MV-4-11 (cell line): ENCODE data around the gene SLC25A33.
"Not testable (repeated sequence)": the region's sequence is repeated elsewhere in the genome, so short reads cannot be mapped to it uniquely, and the experiment has no call there.

Experiments
- DNase-seq: peaks from one replicate; lab custom pipeline; 2025; lab: John Stamatoyannopoulos, UW

SLC25A33 gene

DNA sequence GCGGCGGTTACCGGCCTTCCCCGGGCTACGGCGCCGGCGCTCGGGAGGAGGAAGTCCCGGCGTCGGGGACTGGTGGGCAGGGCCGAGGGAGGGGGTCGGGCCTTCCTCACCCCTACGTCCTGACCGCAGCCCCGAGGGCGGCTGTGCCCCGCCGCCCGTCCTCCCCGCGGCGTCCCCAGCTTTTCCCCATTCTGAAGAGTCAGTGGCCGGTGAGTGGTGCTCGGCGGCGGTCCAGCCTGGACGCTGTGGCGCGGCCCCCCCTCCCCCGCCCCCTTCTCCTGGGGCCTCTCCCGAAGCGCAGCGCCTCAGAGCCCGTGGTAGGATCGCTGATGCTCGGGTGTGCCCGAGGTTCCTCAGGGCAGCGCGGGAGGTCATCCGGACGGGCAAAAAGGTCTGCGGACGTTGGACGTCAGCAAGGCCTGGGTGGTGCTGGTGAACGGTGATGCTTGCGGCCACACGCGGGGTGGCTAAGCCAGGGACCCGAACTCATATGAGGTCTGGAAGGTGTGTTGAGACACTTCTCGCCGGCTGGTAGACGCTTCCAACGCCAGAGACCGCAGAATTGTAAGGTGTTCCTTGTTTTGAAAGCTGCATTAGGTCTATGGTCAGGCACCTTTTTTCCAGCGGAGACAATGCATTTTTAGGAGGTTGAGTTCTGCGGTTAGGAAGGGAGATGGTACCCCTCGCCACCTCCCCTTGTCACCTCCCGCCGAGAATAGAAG is 725 bp downstream of the SLC25A33 start:
- peak; percentile 30 for DNase-seq

DNA sequence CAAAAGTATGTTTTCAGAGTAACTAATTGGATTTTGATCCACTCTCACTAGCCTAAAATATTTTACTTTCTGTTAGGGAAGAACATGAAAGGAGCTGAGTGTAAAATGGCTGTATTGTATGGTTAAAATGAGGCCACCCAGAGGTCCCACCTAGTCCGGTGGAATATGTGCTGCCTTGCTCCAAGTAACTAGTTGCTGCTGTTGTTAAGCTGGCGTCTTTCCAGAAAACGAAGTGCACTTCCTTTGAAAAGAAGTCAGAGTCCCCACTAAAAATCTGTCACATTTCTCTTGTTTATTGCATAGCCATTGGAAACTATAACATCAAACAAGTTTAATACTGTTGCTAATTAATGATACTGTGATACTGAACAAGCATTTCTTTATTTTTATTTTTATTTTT is 3.2 kb downstream of the SLC25A33 start:
- DNase-seq, result no peak

DNA sequence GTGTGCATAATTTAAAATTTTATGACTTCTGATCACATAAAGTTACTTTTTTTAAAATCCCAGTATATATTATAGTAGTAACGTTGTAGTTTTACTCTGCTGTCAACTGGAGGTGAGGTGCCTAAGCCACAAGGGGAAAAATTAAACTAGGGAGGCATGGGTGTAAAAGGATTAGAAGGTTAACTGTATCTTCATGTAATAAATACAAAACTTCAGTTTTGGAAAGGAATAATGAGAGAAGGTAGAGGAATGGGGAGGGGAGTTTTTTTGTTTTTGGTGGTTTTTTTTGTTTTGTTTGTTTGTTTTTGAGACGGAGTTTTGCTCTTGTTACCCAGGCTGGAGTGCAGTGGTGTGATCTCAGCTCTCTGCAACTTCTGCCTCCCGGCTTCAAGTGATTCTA is 5.7 kb downstream of the SLC25A33 start:
- DNase-seq, result no peak

DNA sequence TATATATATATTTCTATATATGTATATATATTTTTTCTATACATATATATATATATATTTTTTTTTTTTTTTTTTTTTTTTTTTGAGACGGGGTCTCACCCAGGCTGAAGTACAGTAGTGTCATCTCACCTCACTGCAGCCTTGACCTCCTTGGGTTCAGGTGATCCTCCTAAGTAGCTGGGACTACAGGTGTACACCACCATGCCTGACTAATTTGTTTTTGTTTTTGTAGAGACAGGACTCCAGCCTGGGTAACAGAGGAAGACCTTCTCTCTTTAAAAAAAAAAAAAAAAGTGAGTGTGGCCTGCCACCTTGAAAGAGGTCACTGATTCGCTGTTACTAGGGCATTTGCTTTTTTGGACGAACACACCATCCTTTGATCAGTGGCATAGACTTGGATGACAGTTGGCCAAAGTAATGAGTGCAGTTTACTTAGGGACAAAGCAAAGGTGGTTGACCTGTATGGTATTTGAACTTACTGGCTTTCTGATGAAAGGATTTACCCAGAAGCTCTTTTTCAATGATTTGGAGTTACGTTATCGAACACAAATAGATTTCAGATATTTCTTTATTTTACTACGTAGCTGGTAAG is 10.8 kb downstream of the SLC25A33 start:
- DNase-seq, result no peak

DNA sequence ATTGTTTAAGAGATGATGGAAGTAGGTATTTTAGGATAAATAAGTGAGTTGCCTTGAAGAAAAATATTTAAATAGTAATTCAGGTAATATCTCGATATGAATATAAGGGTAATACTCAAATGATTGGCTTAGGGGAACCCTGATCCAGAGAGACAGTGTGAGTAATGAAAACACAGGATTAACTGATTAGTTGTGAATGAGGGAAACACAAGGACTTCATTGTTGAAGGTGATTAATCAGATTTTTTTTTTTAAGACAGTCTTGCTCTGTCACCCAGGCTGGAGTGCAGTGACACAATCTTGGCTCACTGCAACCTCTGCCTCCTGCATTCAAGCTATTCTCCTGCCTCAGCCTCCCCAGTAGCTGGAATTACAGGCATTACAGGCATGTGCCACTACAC is 12.7 kb downstream of the SLC25A33 start:
- DNase-seq, result no peak

DNA sequence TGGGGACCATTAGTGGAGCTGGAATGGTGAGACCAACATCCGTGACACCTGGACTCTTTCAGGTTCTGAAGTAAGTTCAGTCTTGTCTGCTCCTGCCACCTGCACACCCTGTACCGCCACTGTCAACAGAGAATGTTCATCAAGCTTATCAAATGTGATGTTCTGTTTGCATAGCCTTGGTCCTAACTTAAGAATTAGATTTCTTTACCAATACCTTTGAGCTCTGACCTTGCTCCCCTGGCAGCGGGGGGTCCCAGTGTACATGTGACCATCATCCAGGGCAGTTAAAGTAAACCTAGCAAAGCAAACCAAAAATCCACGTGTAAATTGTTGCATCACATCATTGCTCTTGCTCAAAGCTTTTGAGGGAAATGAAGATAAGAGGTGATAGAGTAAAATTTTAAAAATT is 14.5 kb downstream of the SLC25A33 start:
- no peak for DNase-seq

DNA sequence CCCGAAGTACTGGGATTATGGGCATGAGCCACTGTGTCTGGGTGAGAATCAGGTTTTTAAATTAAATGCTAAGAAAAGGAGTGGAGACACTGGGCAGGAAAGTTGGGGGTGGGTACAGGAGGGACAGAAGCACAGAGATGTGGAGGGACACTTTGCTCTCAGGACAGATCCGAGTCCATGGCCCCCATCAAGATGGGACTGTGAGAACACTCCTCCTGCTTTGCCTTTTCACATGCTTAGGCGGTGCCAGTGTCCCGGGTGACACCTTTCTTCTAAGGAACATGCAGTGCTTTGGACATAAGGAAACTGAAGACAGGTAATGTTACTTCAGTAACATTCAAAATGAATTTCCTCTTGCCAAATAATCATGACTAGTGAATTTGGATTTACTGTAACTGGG is 16.7 kb downstream of the SLC25A33 start:
- DNase-seq, result no peak

DNA sequence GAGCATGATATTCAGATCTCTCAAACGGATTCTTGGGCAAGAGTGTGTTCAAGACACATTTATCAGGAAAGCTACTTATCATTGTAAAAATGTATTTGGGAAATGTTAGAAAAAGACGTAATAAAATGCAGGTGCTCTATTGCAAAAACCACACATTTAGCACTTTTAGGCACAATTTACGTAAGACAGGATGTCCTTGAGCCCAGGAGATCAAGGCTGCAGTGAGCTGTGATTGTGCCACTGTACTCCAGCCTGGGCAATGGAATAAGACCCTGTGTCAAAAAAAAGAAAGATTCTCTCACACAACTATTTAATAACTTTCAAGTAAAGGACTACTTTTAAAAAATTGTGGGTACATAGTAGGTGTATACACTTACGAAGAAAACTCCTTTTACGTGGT is 18.4 kb downstream of the SLC25A33 start:
- DNase-seq, result no peak

DNA sequence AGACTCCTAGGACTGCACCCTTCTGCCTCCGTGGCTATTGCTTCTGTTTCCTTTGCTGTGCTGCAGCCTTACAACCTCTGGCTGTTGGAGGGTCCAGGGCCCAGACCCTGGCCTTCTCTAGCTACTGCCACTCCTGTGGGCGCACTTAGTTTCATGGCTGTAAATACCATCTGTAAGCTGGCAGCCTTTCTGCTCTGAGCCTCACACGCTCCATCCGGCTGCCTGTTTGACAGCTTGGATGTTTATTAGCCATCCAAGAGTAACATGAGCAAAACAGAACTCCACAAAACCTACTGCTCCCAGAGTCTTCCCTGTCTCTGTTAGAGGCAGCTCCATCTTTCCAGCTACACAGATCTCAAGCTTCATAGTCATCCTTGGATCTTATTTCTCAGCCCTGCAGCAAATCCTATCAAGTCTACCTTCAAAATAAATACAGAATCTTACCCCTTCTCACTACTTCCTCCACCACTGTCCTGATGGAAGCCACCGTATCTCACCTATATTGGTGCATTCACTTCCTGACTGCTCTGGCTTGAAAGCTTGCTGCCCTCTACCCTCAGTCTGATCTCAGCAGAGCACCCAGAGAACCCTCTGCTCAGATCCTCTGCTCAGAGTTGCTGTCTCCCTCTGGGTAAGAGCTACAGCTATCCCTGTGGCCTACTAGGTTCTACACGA is 19.1 kb downstream of the SLC25A33 start:
- no peak for DNase-seq

DNA sequence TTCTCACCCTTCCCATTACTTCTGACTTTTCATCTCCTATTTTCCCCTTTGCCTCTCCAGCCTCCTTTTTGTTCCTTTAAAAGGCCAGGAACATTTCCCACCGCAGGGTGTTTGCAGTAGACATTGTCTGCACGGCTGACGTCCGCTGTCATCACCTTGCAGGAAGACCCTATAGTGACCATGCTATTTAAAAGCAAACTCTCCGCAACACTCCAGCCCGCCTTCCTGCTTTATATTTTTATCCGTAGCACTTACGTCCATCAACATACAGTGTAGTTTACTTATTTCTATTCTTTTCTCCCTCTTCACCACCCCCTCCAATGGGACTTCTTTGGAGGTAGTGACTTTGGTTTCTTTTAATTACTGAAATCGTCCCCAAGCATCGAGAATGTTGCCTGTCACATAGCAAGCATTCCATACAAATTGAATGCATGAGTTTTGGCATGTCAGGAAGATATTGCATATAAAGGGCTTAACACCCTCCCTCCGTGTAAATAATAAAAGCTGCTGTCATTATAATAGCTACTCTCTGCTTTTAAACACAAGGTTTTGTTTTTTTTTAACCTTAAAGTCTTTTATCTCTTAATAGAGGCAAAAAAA is 19.8 kb downstream of the SLC25A33 start:
- no peak for DNase-seq

DNA sequence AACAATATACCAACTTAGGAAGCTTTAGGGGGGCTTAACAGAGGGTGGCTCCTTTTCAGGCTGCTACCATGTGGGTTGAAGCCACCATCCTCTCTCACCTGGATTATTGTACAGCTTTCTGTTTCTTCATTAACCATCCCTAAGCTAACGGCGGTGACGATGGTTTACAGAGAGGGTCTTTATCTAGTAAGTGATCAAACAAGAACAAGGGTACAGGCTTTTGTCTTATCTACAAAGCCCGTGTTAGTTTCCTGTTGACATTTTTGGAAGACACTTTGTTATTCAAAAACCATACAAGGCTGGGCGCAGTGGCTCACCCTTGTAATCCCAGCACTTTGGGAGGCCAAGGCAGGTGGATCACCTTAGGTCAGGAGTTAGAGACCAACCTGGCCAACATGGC is 20.4 kb downstream of the SLC25A33 start:
- DNase-seq, result no peak

DNA sequence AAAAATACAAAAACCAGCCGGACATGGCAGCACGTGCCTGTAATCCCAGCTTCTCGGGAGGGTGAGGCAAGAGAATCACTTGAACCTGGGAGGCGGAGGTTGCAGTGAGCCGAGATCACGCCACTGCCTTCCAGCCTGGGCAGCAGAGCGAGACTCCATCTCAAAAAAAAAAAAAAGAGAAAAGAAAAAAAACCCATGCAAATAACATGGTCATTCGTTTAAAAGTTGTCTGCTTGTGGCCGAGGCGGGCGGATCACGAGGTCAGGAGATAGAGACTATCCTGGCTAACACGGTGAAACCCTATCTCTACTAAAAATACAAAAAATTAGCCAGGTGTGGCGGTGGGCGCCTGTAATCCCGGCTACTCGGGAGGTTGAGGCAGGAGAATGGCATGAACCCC is 20.8 kb downstream of the SLC25A33 start:
- DNase-seq, result not testable (repeated sequence)

DNA sequence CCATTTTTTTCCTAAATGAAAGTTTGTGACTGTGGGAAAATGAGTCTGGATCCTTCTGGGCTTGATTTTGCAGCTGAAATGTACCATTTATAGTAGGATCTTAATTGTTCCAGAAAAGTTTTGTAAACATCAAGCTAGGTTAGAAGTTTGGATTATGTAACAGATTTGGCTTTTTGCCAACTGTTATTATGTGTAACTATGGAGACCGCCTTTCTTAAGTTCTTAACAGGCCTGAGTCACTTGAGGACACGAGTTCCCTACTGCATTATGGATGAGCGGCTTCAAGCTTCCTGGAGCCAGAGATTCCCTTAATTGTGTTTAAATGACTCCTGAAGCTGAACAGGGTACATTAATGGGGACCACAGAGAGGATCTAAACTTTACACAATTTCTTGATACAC is 22.2 kb downstream of the SLC25A33 start:
- DNase-seq, result peak; percentile 82

DNA sequence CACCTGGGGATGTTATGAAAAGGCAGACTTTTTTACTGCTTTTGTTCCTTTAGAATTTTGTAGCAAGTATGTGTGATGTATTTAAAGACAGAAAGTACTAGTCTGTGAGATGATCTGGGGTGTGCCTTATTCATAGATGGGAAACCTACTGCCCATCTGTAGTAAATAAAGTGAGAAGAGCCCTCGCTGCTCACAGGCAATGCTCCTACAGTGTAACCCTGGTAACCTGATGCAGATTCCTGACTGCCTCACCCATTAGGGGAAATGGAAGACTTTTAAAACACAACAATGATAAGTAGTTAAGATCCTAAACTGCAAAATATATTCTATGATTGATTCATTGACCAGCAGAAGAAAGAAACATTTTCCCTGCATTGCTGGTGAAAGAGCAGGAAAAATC is 30.0 kb downstream of the SLC25A33 start:
- no peak for DNase-seq

DNA sequence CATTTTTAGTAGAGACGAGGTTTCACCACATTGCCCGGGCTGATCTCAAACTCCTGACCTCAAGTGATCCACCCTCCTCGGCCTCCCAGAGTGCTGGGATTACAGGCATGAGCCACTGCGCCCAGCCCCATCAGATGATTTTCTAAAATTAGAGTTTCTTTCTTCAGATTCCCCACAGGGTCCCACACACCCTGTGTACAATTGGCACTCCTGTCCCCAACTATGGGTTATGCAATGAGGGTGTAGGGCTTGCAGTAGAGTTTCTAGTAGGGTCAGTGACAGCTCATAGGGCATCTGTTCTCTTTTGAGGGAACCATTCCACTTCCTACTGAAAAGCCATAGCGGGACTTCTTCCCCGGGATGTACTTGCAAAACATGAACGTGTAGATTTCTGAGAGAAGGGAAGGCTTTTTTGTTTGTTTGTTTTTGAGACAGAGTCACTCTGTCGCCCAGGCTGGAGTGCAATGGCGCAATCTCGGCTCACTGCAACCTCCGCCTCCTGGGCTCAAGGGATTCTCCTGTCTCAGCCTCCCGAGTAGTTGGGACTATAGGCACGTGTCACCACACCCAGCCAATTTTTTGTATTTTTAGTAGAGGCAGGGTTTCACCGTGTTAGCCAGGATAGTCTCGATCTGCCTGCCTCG is 31.7 kb downstream of the SLC25A33 start:
- peak; percentile 85 for DNase-seq

DNA sequence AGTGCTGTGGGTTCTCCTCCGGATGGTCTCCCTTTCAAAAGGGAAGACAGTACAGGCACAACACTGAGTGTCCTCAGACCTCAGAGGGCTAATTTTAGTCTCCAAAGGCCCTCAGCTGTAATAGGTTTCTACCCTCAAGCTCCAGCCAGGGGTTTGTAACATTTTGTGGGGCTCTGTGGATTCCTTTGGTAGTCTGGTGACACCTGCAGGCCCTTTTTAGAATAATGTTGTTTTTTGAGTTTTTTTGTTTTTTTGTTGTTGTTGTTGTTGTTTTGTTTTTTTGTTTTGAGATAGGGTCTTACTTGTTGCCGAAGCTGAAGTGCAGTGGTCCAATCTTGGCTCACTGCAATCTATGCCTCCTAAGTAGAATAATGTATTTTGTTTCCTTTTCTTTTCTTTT is 34.5 kb downstream of the SLC25A33 start:
- DNase-seq, result peak; percentile 51

DNA sequence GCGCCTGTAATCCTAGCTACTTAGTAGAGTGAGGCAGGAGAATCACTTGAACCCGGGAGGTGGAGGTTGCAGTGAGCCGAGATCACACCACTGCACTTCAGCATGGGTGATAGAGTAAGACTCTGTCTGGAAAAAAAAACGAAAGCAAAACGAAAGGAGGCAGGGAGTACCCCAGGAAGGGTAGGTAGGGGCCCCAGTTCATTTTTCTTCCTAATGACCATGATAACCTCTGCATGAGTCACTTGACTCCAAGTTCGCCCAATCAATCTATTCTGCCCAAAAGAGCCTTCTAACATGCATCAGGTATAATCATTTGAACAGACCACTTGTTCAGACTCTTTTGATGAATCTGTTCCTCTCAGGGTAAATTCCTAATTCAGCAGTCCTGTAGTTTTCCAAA is 36.2 kb downstream of the SLC25A33 start:
- DNase-seq, result no peak

DNA sequence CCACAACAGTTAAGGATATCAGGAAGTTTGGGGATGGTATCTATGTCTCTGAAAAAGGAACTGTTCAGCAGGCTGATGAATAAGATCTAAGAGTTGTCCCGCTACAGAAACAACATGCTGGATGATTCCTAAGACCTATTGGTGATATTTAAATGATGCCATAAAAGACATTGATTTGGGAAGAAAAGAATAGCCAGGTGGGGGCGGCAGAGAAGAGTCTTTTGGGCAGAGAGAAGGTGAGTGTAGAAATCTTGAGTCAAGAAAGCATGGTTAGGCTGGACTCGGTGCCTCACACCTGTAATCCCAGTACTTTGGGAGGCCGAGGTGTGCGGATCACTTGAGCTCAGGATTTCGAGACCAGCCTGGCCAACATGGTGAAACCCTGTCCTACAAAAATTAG is 37.6 kb downstream of the SLC25A33 start:
- DNase-seq, result no peak

DNA sequence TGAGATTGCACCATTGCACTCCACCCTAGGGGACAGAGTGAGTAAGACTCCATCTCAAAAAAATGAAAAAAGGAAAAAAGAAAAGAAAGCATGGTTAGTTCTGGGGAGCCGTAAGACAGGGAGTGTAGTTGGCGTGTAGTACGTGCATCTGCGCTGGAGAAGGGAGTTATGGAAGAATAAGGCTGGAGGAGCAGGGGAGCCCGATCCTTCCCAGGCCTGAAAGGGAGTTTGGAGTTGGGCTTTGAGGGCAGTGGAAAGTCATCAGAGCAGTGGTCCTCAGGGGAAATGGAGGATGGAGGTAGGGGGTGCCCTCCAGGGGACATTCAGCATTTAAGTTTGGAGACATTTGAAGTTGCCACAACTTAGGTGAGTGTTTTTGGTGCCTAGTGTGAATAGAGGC is 38.2 kb downstream of the SLC25A33 start:
- no peak for DNase-seq

DNA sequence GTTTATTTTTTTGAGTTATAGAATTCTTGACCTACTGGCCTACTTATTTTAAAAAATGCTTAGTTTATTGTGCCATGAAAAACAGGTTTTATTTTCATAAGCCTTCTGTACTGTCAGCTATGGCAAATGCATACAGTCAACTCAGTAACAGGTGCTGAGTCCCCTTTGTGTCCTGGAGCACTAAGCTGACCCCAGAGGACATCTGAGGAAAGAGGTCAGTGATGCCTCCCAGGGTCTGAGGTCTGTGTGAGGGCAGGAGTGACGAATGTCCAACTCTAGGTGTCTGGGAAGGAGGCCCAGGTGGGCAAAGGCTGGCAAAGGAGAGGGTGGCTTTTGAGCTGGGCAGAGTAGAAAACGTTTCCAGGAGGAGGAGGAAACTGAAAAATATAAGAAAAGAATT is 41.7 kb downstream of the SLC25A33 start:
- DNase-seq, result no peak

DNA sequence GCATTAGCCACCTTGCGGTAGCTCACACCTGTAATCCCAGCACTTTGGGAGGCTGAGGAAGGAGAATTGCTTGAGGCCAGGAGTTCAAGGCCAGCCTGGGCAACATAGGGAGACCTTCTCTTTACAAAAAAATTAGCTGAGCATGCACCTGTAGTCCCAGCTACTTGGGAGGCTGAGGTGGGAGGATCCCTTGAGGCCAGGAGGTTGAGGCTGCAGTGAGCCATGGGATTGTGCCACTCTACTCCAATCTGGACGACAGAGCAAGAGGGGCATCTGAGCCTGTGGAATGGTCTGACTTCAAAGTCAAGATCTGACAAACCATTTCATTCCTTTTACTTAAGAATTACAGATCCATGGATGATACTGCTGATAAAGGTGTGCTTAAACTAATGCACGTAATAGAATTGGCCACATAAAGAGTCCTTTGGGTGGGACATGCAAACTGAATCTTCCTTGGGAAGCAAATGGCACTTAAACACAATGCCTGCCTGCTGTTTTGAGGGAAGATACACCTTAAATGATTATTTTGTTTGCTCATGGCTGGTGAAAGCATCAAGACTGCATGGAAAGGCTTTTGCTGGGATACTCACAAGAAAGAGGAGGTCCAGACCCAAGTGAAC is 47.0 kb downstream of the SLC25A33 start:
- no peak for DNase-seq

DNA sequence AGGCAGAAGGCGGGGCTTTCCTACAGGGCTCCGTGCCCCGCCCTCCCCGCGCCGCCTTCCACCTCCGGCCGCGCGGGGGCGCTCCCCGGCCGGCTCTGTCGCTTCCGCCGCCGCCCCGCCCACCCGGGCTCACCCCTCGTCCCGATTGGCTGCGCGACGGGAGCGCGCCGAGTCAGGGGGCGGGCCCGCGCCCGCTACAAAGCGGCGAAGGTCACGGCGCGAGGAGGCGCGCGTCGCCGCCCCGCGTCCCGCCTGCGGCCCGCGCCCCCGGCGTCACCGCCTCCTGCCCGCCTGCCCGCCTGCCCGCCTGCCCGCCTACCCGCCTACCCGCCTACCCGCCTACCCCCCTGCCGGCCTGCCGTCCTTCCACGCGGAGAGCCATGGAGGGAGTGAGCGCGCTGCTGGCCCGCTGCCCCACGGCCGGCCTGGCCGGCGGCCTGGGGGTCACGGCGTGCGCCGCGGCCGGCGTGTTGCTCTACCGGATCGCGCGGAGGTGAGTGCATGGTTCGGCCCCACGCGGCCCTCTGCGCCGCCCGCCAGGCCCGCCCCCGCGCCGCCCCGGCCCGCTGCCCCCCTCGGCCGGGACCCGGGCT is 49.4 kb downstream of the SLC25A33 start, which contains the start of gene TMEM201:
TMEM201 (plus strand) TSS at position 361 of the 593 bp plus-strand sequence; CDS start at position 381, 20 bp downstream.
- peak; percentile 82 for DNase-seq
